H1 (cell line): ENCODE results near the gene PGGHG. TPM values are rescaled to one million over a fixed set of nuclear protein-coding genes. Genes with fewer than 3 reads are reported as not detected.

ENCODE experiments used
- FOSL1 ChIP-seq: IDR thresholded peaks from 2 replicates; pipeline ENCODE4 v1.6.1; 2011; ENCODE audit warnings: mild to moderate bottlenecking, low read depth, low read length, moderate library complexity; ENCODE audit not compliant: insufficient read depth
- GABPA ChIP-seq: IDR thresholded peaks from 2 replicates; pipeline ENCODE4 v1.6.1; 2011; ENCODE audit warnings: mild to moderate bottlenecking, low read length, moderate library complexity, borderline replicate concordance; ENCODE audit not compliant: insufficient read depth
- JUND ChIP-seq: IDR thresholded peaks from 2 replicates; pipeline ENCODE4 v1.6.1; 2011; ENCODE audit warnings: mild to moderate bottlenecking, improper control_type of control experiment, low read length
- MAFK ChIP-seq: IDR thresholded peaks from 2 replicates; pipeline ENCODE4 v1.6.1; 2012; ENCODE audit warnings: low read depth, mild to moderate bottlenecking, improper control_type of control experiment, low read length
- POLR2A ChIP-seq, 2 experiments: IDR thresholded peaks; 1 replicate in 1 of 2; 2 replicates in 1 of 2; pipeline ENCODE4 v1.6.1; 2011; ENCODE audit warnings: low read depth in 2 of 2, low read length in 2 of 2, mild to moderate bottlenecking in 2 of 2; ENCODE audit errors: control extremely low read depth in 1 of 2
- RAD21 ChIP-seq, 2 experiments: IDR thresholded peaks in 1 of 2; conservative IDR thresholded peaks in 1 of 2; 2 replicates each; pipeline ENCODE4 v1.6.1; 2011; ENCODE audit warnings: low read depth in 2 of 2, low read length in 2 of 2, improper control_type of control experiment in 1 of 2, inconsistent platforms in 1 of 2, mild to moderate bottlenecking in 1 of 2, moderate library complexity in 1 of 2
- TCF12 ChIP-seq: IDR thresholded peaks from 2 replicates; pipeline ENCODE4 v1.6.1; 2011; ENCODE audit warnings: low read depth, mild to moderate bottlenecking, low read length
- polyA plus RNA-seq, 7 experiments: library from polyadenylated mRNA; depleted of rRNA in 3 of 7; stranded (reverse) in 5 of 7; unstranded in 2 of 7; fragments of >200 nt in 5 of 7; fragments of 200-250 nt in 2 of 7; gene quantifications; 1 replicate in 5 of 7; 2 replicates in 1 of 7; 4 replicates in 1 of 7; pipeline versions ENCODE4 v1.2.1 to v1.2.3, GENCODE V29; 2011 to 2013; ENCODE audit warnings: missing spikeins in 2 of 7, mixed read lengths in 2 of 7
- total RNA-seq: library from RNA; stranded (reverse); fragmentation: NEBNext Ultra II Directional; extraction: Animal tissue kit (Norgen Biotek cat#: 25700); gene quantifications from 2 replicates; pipeline ENCODE4 v1.2.1, GENCODE V29; 2021
- TF ChIP-seq, protein P1 (sequence below): IDR thresholded peaks from 2 replicates; pipeline ENCODE4 v1.6.1; 2011; ENCODE audit warnings: low read depth, mild to moderate bottlenecking, low read length; ENCODE audit not compliant: insufficient read depth

Gene PGGHG
- total and polyA plus RNA-seq, 2 of the 8 experiments (the other 6 are each of a cell fraction or from before 2014, with no cell fraction given): 34.8 to 60.7 TPM

DNA sequence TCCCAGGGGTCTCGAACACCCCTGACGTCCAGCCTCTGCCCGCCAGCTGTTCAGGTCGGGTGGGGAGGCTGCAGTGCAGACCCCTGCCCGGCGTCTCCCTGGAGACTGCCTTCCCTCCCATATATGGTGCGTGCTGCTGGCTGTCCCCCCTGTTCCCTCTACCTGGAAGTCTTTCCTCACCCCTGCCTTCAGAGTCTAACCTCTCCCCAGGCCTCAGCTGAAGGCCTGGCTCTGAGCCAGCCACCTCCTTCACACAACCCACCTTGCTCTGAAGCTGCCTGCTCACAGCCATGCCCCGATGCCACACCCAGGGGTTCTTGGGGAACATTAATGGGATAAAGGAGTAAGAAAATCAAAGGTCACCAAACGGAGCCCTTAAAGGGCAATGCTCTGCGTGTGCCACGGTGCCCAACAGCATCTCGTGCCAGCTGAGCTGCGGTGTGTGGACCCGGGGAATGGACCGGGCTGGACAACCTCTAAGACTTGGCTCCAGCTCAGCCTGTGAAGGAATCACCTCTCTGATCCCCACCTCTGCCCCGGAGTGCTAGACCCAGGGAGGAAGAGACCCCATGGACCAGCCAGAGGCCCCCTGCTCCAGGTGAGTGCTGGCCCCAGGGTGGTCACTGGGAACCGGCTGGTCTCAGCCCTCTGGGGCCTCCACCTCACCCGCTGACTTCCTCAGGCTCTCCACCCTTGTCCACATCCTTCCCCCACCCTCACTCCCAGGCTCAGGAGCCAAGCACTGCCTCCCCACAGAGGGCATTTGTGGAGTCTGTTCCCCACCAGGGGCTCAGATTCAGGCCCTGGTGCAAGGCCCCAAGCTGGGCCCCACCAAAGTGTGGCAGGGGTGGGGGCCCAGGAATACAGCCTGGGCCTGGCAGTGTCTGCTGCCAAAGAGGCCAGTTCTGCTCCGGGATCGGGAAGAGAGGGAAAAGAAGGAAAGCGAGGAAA, 10.7 kb upstream of the PGGHG start, which contains the start of gene NLRP6 (continued):
- no peak for TF ChIP-seq RAD21 (IDR thresholded peaks at IDR 0.05 in 1 of 2, conservative IDR thresholded peaks at IDR 0.05 in 1 of 2; ENCODE audit: low read depth in 2 of 2, low read length in 2 of 2)
- TF ChIP-seq MAFK: no peak
- no peak for TF ChIP-seq FOSL1
- no peak for TF ChIP-seq TCF12
- no peak for TF ChIP-seq JUND
- TF ChIP-seq POLR2A (IDR thresholded peaks at IDR 0.05; ENCODE audit: control extremely low read depth in 1 of 2, low read depth in 2 of 2, low read length in 2 of 2): no peak
- TF ChIP-seq GABPA: no peak
- TF ChIP-seq, protein P1, sequence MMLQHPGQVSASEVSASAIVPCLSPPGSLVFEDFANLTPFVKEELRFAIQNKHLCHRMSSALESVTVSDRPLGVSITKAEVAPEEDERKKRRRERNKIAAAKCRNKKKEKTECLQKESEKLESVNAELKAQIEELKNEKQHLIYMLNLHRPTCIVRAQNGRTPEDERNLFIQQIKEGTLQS: no peak
